GM20000 (cell line): ENCODE results near the gene C13orf46.

Source experiments
- DNase-seq: peaks from one replicate; pipeline ENCODE4 v3.0.0; 2012; ENCODE audit warnings: low spot score
- TF ChIP-seq, protein P1 (sequence below): IDR thresholded peaks from 2 replicates; pipeline ENCODE4 v1.5.1; 2012; ENCODE audit warnings: mild to moderate bottlenecking, control low read depth; ENCODE audit errors: extremely low read depth, missing control alignments

Gene C13orf46

DNA sequence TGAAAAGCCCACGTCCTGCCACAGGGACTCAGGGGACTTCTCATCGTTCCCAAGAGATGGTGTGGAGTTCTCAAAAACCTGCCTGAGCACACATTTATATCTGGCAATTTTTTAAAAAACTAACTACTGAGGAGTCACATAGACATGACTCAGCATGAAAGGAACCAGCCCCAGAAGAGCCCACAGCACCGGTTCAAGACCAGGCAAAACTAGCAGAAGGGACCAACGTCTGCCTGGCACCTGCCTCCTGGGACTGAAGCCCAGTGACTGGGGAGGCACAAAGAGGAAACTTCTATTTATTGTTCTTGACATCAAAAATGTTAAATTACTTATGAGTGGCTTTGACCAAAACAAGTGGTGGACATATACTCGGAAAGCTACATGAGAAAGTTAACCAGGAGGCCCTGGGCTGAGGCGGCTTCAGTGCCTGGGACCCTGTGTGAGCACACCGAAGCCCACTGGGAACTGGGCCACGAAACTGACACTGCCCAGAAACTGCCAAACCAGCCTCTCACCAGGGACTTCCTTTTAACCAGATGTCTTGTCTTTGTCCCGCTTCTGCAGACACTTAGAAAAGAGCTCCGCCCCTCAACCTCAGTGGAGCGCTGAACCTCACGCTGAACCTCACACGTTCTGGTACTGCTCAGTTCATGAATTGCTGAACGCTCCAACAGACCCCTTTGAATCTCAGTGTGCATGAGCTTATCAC is 25.7 kb downstream of the C13orf46 start:
- DNase-seq, result no peak
- TF ChIP-seq, protein P1, sequence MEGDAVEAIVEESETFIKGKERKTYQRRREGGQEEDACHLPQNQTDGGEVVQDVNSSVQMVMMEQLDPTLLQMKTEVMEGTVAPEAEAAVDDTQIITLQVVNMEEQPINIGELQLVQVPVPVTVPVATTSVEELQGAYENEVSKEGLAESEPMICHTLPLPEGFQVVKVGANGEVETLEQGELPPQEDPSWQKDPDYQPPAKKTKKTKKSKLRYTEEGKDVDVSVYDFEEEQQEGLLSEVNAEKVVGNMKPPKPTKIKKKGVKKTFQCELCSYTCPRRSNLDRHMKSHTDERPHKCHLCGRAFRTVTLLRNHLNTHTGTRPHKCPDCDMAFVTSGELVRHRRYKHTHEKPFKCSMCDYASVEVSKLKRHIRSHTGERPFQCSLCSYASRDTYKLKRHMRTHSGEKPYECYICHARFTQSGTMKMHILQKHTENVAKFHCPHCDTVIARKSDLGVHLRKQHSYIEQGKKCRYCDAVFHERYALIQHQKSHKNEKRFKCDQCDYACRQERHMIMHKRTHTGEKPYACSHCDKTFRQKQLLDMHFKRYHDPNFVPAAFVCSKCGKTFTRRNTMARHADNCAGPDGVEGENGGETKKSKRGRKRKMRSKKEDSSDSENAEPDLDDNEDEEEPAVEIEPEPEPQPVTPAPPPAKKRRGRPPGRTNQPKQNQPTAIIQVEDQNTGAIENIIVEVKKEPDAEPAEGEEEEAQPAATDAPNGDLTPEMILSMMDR, result no peak

DNA sequence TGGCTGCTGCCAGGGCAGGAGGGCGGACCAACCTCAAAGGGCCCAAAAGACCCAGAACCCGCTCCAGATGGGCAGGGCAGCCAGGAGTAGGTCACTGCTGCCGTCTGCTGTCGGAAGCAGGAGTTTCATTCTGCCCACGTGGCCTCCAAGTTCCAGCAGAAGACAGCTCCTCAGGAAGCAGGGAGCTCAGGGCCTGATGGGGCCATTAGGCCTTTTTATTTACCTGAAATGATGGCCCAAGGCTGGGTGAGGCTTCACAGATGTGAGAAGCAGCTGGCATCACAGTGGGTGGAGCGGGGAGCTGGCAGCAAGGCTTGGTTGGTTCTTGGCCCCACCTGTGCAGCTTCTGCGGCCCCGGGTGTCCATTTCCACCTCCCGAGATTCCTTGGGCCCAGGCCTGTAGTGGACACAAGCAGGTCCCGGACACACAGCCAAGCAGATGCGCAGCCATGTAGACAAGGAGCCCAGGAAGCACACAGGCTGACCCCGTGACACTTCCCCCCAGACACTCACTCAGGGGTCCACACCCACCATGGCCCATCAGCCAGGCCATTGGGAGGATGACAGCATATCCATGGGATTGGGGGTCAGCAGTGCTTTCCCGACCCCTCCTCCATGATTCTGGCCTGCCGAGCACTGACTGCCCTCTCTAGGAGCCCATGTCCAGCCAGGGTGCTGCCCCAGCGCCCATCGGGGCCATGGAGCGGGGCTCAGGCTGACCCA is 26.4 kb downstream of the C13orf46 start:
- DNase-seq, result no peak
- TF ChIP-seq, protein P1, result peak; percentile 10

DNA sequence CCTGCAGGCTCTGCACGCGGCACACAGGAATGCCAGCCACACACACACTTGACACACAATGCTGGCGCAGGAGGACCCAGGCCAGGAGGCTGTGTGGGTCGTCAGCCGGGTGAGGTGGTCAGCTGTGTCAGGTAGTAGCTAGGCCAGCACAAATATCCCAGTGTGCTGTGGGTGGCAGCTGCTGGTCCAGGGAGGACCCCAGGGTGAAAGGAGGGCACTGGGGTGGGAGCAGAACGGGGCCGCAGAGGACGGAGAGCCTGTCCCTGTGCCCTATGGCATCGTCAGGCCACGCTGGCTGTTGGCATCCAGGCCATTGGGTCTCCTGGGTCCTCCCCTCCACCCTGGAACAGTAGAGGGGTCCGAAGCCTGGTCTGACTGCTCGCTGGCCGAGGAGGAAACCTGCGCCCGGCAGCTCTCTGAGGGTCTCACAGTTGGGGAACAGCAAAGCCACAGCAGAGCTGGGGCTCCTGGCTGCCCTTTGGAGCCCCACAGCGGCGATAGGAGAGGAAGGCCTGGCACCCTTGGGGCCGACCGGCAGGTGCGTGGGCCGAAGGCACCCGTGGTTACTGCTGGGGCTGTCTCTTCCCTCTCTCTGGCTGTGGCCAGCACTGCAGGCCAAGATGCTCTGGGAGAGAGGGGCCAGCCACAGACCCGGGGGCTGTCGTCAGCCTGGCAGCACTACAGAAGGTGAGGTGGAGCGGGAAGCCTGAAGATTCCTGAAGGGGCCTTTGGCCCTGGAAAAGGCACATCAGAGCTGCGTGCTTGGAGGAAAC is 27.3 kb downstream of the C13orf46 start:
- TF ChIP-seq, protein P1, result no peak
- DNase-seq, result no peak

DNA sequence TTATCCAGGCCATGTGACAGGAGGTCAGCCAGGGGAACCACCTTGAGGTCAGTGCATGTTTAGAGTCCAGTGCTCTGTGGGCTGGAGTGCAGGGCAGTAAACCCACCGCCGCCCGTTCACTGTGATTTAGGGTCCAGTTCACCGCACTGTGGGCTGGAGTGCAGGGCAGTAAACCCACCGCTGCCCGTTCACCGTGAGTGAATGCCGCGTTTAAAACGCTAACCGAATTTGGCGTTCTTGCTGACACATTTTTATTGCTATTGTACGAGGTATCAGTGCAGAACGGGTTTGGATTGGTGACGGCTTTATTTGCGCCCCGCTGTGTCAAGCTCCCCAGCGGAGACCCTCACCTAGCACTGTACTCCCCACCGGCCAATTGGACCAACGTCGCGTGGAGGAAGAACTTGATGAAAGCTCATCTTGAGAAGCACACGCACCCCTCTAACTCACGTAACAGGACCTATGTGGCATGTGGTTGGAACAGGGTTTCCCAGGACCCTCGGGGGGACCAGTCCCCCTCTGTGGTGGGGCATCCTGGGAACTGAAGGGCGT is 27.9 kb downstream of the C13orf46 start:
- no peak for DNase-seq
- TF ChIP-seq, protein P1, result no peak

DNA sequence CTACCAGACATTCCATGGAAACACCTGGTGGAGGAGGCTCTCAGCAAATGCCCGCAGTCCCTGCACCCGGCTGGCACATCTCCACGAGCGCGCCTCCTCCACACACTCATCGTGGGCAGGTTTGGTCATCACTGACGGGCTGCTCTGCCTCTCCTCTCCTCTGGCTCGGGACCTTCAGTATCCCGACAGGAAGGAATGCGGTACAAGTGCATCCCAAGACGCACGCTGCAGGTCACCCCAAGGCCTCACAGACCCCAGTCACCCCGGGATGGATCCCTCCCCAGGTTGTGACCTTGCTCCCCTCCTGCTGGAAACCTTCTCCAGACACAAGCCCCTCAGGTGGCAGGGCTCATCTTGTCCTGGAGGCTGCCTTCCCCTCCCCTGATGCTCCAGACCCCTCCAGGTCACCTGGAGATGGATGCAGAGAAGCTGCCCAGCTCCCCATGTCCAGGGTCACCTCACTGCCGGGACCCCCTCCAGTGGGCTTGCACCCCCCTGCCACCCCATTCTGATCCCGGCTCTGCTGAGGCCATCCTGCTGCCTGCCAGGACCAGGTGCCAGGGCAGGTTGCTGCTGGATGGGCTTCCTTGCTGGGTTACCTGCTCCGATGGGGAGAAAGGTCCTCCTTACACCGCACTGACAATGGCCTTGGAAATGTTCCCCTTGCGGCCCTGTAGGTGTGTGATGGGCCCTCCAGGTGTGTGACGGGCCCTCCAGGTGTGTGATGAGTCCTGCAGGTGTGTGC is 29.9 kb downstream of the C13orf46 start:
- TF ChIP-seq, protein P1, result no peak
- DNase-seq, result no peak

DNA sequence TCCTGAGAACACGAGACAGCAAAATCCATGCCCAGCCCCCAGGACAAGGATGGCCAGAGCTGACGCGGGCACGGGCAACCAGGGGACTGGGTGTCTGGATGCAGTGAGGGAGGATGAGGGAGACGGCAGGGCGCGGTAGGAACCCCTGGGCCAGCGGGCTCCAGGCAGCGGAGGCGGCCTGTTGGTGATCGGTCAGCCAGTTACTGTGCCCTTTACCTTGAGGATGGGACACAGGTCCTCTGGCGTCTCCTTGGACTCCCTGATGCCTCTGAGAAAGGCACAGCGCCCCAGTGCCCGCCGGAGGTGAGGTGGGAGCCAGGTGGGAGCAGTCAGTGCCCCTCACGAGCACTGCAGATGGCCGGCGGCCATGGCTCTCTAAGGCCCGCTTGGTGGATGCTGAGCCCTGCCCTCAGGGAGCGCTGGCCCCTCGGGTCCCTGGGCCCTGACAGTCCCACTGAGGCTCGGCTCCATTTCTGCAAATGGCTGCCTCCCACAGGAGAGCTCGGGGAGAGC is 31.2 kb downstream of the C13orf46 start:
- TF ChIP-seq, protein P1, result no peak
- DNase-seq, result no peak
